ENCODE data around the gene GCNT2.

DNA sequence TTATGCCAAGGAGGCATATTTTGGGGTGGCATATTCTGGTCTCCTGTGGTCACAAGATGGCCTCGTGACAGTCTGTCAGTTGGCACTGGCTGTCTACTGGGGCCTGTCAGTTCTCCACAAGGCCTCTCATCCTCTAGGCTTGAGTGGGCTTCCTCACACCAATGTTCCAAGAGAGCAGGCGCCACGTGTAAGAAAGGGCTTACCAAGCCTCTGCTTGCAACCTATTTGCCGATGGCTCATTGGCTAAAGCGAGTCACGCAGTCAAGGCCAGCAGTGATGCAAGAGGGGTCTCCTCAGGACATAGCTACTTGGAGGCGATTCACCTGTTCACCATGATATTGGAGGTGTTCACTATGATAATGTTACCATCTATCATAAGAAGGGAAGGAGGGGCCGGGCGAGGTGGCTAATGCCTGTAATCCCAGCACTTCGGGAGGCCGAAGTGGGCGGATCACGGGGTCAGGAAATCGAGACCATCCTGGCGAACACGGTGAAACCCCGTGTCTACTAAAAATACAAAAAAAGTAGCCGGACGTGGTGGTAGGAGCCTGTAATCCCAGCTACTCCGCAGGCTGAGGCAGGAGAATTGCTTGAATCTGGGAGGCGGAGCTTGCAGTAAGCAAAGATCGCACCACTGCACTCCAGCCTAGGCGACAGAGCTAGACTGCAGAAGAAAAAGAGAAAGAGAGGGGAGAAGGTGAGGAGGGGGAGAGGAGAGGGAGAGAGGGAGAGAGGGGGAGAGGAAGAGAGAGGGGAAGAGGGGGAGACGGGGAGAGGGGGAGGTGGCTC is 138.0 kb downstream of the GCNT2 start:
- TF ChIP-seq, protein P1, sequence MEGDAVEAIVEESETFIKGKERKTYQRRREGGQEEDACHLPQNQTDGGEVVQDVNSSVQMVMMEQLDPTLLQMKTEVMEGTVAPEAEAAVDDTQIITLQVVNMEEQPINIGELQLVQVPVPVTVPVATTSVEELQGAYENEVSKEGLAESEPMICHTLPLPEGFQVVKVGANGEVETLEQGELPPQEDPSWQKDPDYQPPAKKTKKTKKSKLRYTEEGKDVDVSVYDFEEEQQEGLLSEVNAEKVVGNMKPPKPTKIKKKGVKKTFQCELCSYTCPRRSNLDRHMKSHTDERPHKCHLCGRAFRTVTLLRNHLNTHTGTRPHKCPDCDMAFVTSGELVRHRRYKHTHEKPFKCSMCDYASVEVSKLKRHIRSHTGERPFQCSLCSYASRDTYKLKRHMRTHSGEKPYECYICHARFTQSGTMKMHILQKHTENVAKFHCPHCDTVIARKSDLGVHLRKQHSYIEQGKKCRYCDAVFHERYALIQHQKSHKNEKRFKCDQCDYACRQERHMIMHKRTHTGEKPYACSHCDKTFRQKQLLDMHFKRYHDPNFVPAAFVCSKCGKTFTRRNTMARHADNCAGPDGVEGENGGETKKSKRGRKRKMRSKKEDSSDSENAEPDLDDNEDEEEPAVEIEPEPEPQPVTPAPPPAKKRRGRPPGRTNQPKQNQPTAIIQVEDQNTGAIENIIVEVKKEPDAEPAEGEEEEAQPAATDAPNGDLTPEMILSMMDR (IDR thresholded peaks at IDR 0.05 in 4 of 5, conservative IDR thresholded peaks at IDR 0.05 in 1 of 5): no peak
- TF ChIP-seq POLR2A (IDR thresholded peaks at IDR 0.05): no peak

Data from gastrocnemius medialis (tissue), 4 donors.